HCT116 (cell line): ENCODE data around the gene NOTUM. TPM values are rescaled to one million over a fixed set of nuclear protein-coding genes. Genes with fewer than 3 reads are reported as not detected.

Source experiments
- ATAC-seq: fragments of 200-7000 bp; cut with Tn5 transposase; 2 replicates; pipeline ENCODE4 v1.9.1; 2020; ENCODE audit warnings: mild to moderate bottlenecking, moderate library complexity
- BruUV-seq: library from RNA; stranded (reverse); fragments of 400-500 nt; replicated peaks from 2 replicates; lab custom pipeline; 2021; lab: Mats Ljungman, UMichigan
- CTCF ChIA-PET: fragments of 300-600 bp; sonication (Branson Sonifier 250); formaldehyde crosslinking; loops from one replicate; lab custom pipeline; 2021; ENCODE audit warnings: antibody characterized with exemption; lab: Charles Lee
- POLR2A ChIA-PET: fragments of 300-600, 350-600 bp; sonication (Branson Sonifier 250); formaldehyde crosslinking; loops from one replicate; lab custom pipeline; 2021; ENCODE audit warnings: antibody characterized with exemption; lab: Charles Lee
- RAD21 ChIA-PET, 2 experiments: fragments of 300-600 bp; sonication (Branson Sonifier 250); formaldehyde crosslinking; loops; one replicate each; lab custom pipeline; 2023; ENCODE audit warnings: low total read pairs in 2 of 2; ENCODE audit not compliant: uncharacterized antibody in 2 of 2, unreplicated experiment in 2 of 2, low non-redundant PET in 1 of 2; lab: Charles Lee
- DNase-seq: peaks from one replicate; pipeline ENCODE4 v3.0.0-alpha.2; 2010; ENCODE audit warnings: low read depth, low spot score
- H2AFZ ChIP-seq: fragments of 200-600 bp; shearing (Covaris generic), sonication (generic); 2 replicates; pipeline ENCODE4 v1.6.1; 2017; ENCODE audit warnings: low read depth, mixed run types, mixed read lengths, antibody characterized with exemption, low read length; ENCODE audit not compliant: poor library complexity, severe bottlenecking
- H3K27ac ChIP-seq: 2 replicates; pipeline ENCODE4 v1.5.1; 2012; ENCODE audit warnings: low read depth, low read length
- H3K27me3 ChIP-seq: fragments of 200-600 bp; sonication (generic); 2 replicates; pipeline ENCODE4 v1.6.1; 2016; ENCODE audit warnings: mixed run types, low read length, mixed read lengths; ENCODE audit not compliant: insufficient read depth
- H3K36me3 ChIP-seq, 2 experiments: fragments of 200-500 bp in 1 of 2; fragments of 200-600 bp in 1 of 2; sonication (Bioruptor generic) in 1 of 2; sonication (generic) in 1 of 2; 2 replicates each; pipeline versions ENCODE4 v1.5.1 to v1.6.1; 2014 to 2016; ENCODE audit warnings: low read length in 2 of 2, inconsistent platforms in 1 of 2, mixed read lengths in 1 of 2, mixed run types in 1 of 2; ENCODE audit not compliant: insufficient read depth in 2 of 2, control insufficient read depth in 1 of 2
- H3K4me1 ChIP-seq, 2 experiments: fragments of 200-600 bp in 1 of 2; sonication (generic) in 1 of 2; 2 replicates each; pipeline versions ENCODE4 v1.5.1 to v1.6.1; 2012 to 2017; ENCODE audit warnings: low read length in 2 of 2, inconsistent platforms in 1 of 2, mild to moderate bottlenecking in 1 of 2, mixed read lengths in 1 of 2, mixed run types in 1 of 2, moderate library complexity in 1 of 2; ENCODE audit not compliant: insufficient read depth in 2 of 2, control insufficient read depth in 1 of 2
- H3K4me2 ChIP-seq: fragments of 200-600 bp; sonication (generic); 2 replicates; pipeline ENCODE4 v1.6.1; 2017; ENCODE audit warnings: mixed run types, low read length, mixed read lengths
- H3K4me3 ChIP-seq, 2 experiments: fragments of 200-600 bp in 1 of 2; sonication (generic) in 1 of 2; replicated peaks in 1 of 2; 2 replicates each; pipeline ENCODE4 v1.5.1; 2011 to 2016; ENCODE audit warnings: low read length in 2 of 2, control low read depth in 1 of 2, low read depth in 1 of 2, mild to moderate bottlenecking in 1 of 2, mixed read lengths in 1 of 2, mixed run types in 1 of 2
- H3K79me2 ChIP-seq: fragments of 200-600 bp; sonication (generic); 2 replicates; pipeline ENCODE4 v1.6.1; 2017; ENCODE audit warnings: mild to moderate bottlenecking, mixed run types, low read length, moderate library complexity, mixed read lengths; ENCODE audit not compliant: insufficient read depth
- H3K9ac ChIP-seq: fragments of 200-600 bp; sonication (generic); 2 replicates; pipeline ENCODE4 v1.6.1; 2016; ENCODE audit warnings: low read length, mixed read lengths
- H3K9me2 ChIP-seq: fragments of 200-600 bp; sonication (generic), shearing (Covaris generic); 2 replicates; pipeline ENCODE4 v1.6.1; 2017; ENCODE audit warnings: mixed run types, mild to moderate bottlenecking, moderate library complexity; ENCODE audit not compliant: insufficient read depth
- H3K9me3 ChIP-seq, 2 experiments: fragments of 200-500 bp in 1 of 2; fragments of 200-600 bp in 1 of 2; sonication (Bioruptor generic) in 1 of 2; sonication (generic) in 1 of 2; 2 replicates each; pipeline ENCODE4 v1.6.1; 2014 to 2017; ENCODE audit warnings: low read length in 2 of 2, mixed read lengths in 2 of 2, inconsistent platforms in 1 of 2, low read depth in 1 of 2, mild to moderate bottlenecking in 1 of 2, mixed run types in 1 of 2, moderate library complexity in 1 of 2; ENCODE audit not compliant: control insufficient read depth in 1 of 2, insufficient read depth in 1 of 2
- H4K20me1 ChIP-seq: fragments of 200-600 bp; sonication (generic), shearing (Covaris generic); 2 replicates; pipeline ENCODE4 v1.6.1; 2017; ENCODE audit warnings: mixed run types, mild to moderate bottlenecking, moderate library complexity; ENCODE audit not compliant: insufficient read depth
- CBX3 ChIP-seq: IDR thresholded peaks from 2 replicates; pipeline ENCODE4 v1.6.1; 2012; ENCODE audit warnings: low read depth
- CEBPB ChIP-seq: IDR thresholded peaks from 2 replicates; pipeline ENCODE4 v1.6.1; 2012; ENCODE audit warnings: low read depth
- CTCF ChIP-seq, 3 experiments: fragments of 200-600 bp in 1 of 3; sonication (generic) in 1 of 3; IDR thresholded peaks in 2 of 3; conservative IDR thresholded peaks in 1 of 3; 2 replicates each; pipeline ENCODE4 v1.5.1; 2012 to 2017; ENCODE audit warnings: low read depth in 2 of 3, low read length in 2 of 3, antibody characterized with exemption in 1 of 3, borderline replicate concordance in 1 of 3, control low read depth in 1 of 3, mild to moderate bottlenecking in 1 of 3, mixed read lengths in 1 of 3, mixed run types in 1 of 3, moderate library complexity in 1 of 3; ENCODE audit not compliant: insufficient read depth in 1 of 3
- EGR1 ChIP-seq: IDR thresholded peaks from 2 replicates; pipeline ENCODE4 v1.6.1; 2012; ENCODE audit warnings: low read depth
- ELF1 ChIP-seq: IDR thresholded peaks from 2 replicates; pipeline ENCODE4 v1.6.1; 2012; ENCODE audit warnings: low read depth, borderline replicate concordance
- EZH2 ChIP-seq: fragments of 200-600 bp; sonication (generic); IDR thresholded peaks from 2 replicates; pipeline ENCODE4 v1.6.1; 2017; ENCODE audit warnings: antibody characterized with exemption, mixed run types
- FOSL1 ChIP-seq: IDR thresholded peaks from 2 replicates; pipeline ENCODE4 v1.6.1; 2012; ENCODE audit warnings: low read depth
- JUND ChIP-seq: IDR thresholded peaks from 2 replicates; pipeline ENCODE4 v1.6.1; 2012
- POLR2AphosphoS5 ChIP-seq: IDR thresholded peaks from 2 replicates; pipeline ENCODE4 v1.6.1; 2011; ENCODE audit warnings: mild to moderate bottlenecking, low read depth, low read length, moderate library complexity
- RAD21 ChIP-seq: IDR thresholded peaks from 2 replicates; pipeline ENCODE4 v1.6.1; 2012; ENCODE audit warnings: low read depth, mild to moderate bottlenecking
- SIN3A ChIP-seq: IDR thresholded peaks from 2 replicates; pipeline ENCODE4 v1.6.1; 2012; ENCODE audit warnings: low read depth
- SP1 ChIP-seq: IDR thresholded peaks from 2 replicates; pipeline ENCODE4 v1.6.1; 2012; ENCODE audit warnings: low read depth
- SRF ChIP-seq: IDR thresholded peaks from 2 replicates; pipeline ENCODE4 v1.6.1; 2012; ENCODE audit warnings: low read depth
- YY1 ChIP-seq: IDR thresholded peaks from 2 replicates; pipeline ENCODE4 v1.6.1; 2011; ENCODE audit warnings: low read length, low read depth, moderate library complexity, mild to moderate bottlenecking; ENCODE audit not compliant: insufficient replicate concordance; ENCODE audit errors: extremely low read depth
- ZFX ChIP-seq: fragments of 450-650 bp; IDR thresholded peaks from 2 replicates; pipeline ENCODE4 v1.6.1; 2017
- ZNF274 ChIP-seq: fragments of 200-500 bp; sonication (Bioruptor generic); IDR thresholded peaks from 2 replicates; pipeline ENCODE4 v1.6.1; 2014; ENCODE audit warnings: mild to moderate bottlenecking, low read depth, low read length, inconsistent platforms
- intact Hi-C: fragments of 100-400 bp; cut with micrococcal nuclease; formaldehyde crosslinking; loops from 2 replicates; pipeline ENCODE4 v1.10.0; 2022
- total RNA-seq: library from RNA; stranded (reverse); gene quantifications from one replicate; pipeline ENCODE4 v1.2.1, GENCODE V29; 2021; ENCODE audit not compliant: unreplicated experiment
- TF ChIP-seq, protein P1 (sequence below): IDR thresholded peaks from 2 replicates; pipeline ENCODE4 v1.6.1; 2012
- TF ChIP-seq, protein P2 (sequence below): IDR thresholded peaks from 2 replicates; pipeline ENCODE4 v1.6.1; 2011; ENCODE audit warnings: mild to moderate bottlenecking, low read length, moderate library complexity; ENCODE audit not compliant: insufficient replicate concordance; ENCODE audit errors: extremely low read depth
- TF ChIP-seq, protein P3 (sequence below): IDR thresholded peaks from 2 replicates; pipeline ENCODE4 v1.6.1; 2012

Gene NOTUM
- total RNA-seq, 1 experiment from 2014 or later, result 12.5 TPM

DNA sequence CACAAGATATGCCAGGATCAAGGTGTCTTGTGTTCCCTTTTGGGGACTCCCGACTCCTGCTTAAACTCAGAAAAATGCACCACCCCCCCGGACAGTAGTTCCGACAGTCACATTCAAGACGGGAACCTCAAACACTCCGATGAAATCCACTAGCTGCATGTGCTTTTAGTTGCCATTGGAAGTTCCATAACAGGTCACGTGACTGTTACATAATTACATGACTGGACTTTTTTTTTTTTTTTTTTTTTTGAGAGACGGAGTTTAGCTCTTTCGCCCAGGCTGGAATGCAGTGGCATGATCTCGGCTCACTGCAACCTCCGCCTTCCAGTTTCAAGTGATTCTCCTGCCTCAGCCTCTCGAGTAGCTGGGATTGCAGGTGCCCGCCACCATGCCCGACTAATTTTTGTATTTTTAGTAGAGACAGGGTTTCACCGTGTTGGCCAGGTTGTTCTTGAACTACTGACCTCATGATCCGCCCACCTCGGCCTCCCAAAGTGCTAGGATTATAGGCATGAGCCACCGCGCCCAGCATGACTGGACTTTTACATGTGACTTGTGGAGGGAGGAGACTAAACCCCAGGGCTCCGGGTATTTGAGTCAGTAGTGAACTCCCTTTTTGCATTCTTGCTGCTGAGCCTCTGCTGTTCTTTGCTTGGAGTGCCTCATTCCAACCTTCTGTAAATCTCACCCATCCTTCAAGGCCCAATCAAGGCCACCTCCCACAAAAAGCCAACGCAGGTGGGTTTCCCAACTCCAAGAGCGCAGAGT, 44.6 kb downstream of the NOTUM start:
- Histone ChIP-seq H3K4me3 (peak overlapping the region; percentile 66 to 67), H3K4me1 (peaks cover 37 to 59% of the 10 kb centered on the region in 2 experiments), H3K9me3 (no peaks in the 10 kb centered on the region), H3K36me3 (peaks cover 30 to 55% of the 10 kb centered on the region in 2 experiments; a peak in 3 of 4 replicates), H3K4me2 (peak overlapping the region; percentile 82), H4K20me1 (no peaks in the 10 kb centered on the region), H3K9me2 (no peaks in the 10 kb centered on the region), H3K79me2 (peaks cover 66% of the 10 kb centered on the region), H3K9ac (peak overlapping the region; percentile 88), H2AFZ (no peak overlapping the region), H3K27me3 (no peaks in the 10 kb centered on the region), H3K27ac (peak overlapping the region; percentile 90)
- ChIA-PET CTCF (interaction anchor here (1.1 kb wide), 1 partner anchor 12 kb away, joined by 5 read pairs; the partner anchor contains the start of gene MAFG), RAD21 (no interaction called here), POLR2A (interaction anchor here (0.8 to 1.4 kb wide), 4 partner anchors 10 to 47 kb away, joined by 3 to 7 read pairs (median 4); no protein-coding TSS in a partner anchor)
- BruUV-seq, result no TSS peak
- intact Hi-C loops, result no loop called here
- ATAC-seq (peak; percentile 43), DNase-seq (no peak)
- TF ChIP-seq YY1 (no peak), ZNF274 (no peak), SIN3A (peak; percentile 64), ZFX (no peak), SRF (no peak), CEBPB (no peak), POLR2AphosphoS5 (peak; percentile 88), SP1 (no peak), ELF1 (no peak), JUND (no peak), CBX3 (no peak), FOSL1 (no peak), EZH2 (no peak), RAD21 (no peak), CTCF (IDR thresholded peaks at IDR 0.05 in 2 of 3, conservative IDR thresholded peaks at IDR 0.05 in 1 of 3; ENCODE audit: borderline replicate concordance in 1 of 3, insufficient read depth in 1 of 3, low read depth in 2 of 3, low read length in 2 of 3) (no peak), EGR1 (peak; percentile 71)
- TF ChIP-seq, protein P1, sequence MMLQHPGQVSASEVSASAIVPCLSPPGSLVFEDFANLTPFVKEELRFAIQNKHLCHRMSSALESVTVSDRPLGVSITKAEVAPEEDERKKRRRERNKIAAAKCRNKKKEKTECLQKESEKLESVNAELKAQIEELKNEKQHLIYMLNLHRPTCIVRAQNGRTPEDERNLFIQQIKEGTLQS, result no peak
- TF ChIP-seq, protein P2, sequence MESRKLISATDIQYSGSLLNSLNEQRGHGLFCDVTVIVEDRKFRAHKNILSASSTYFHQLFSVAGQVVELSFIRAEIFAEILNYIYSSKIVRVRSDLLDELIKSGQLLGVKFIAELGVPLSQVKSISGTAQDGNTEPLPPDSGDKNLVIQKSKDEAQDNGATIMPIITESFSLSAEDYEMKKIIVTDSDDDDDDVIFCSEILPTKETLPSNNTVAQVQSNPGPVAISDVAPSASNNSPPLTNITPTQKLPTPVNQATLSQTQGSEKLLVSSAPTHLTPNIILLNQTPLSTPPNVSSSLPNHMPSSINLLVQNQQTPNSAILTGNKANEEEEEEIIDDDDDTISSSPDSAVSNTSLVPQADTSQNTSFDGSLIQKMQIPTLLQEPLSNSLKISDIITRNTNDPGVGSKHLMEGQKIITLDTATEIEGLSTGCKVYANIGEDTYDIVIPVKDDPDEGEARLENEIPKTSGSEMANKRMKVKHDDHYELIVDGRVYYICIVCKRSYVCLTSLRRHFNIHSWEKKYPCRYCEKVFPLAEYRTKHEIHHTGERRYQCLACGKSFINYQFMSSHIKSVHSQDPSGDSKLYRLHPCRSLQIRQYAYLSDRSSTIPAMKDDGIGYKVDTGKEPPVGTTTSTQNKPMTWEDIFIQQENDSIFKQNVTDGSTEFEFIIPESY, result no peak
- TF ChIP-seq, protein P3, sequence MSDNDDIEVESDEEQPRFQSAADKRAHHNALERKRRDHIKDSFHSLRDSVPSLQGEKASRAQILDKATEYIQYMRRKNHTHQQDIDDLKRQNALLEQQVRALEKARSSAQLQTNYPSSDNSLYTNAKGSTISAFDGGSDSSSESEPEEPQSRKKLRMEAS, result peak; percentile 73
